Stimulated activated naive CD4-positive, alpha-beta T cell treated with Interleukin-2 at 50 U/mL for 16 hours (primary cell): ENCODE data around the gene CAMKV.
"Not testable (repeated sequence)": the region's sequence is repeated elsewhere in the genome, so short reads cannot be mapped to it uniquely, and the experiment has no call there.

Experiments used
- DNase-seq: peaks from one replicate; lab custom pipeline; 2025; lab: John Stamatoyannopoulos, UW

Gene CAMKV

GRCh38 chr3:49845694-49846093 is 24.0 kb downstream of the CAMKV start:
- DNase-seq = no peak

- no peak for DNase-seq
Observed at GRCh38 chr3:49844464-49845183, 25.1 kb downstream of the CAMKV start.

GRCh38 chr3:49842843-49843517 is 26.7 kb downstream of the CAMKV start:
- no peak for DNase-seq

GRCh38 chr3:49841806-49842205 is 27.9 kb downstream of the CAMKV start:
- DNase-seq = no peak

GRCh38 chr3:49841126-49841696 is 28.5 kb downstream of the CAMKV start:
- no peak for DNase-seq

- no peak for DNase-seq
Observed at GRCh38 chr3:49840388-49840787, 29.3 kb downstream of the CAMKV start.

GRCh38 chr3:49839193-49839809 is 30.4 kb downstream of the CAMKV start:
- DNase-seq = peak; percentile 73

- DNase-seq = no peak
Observed at GRCh38 chr3:49831341-49831740, 38.4 kb downstream of the CAMKV start.

- DNase-seq = no peak
Observed at GRCh38 chr3:49826016-49826415, 43.7 kb downstream of the CAMKV start.

- not testable (repeated sequence) for DNase-seq
Observed at GRCh38 chr3:49823131-49823530, 46.6 kb downstream of the CAMKV start.

GRCh38 chr3:49813497-49814174 is 56.1 kb downstream of the CAMKV start, which contains the start of gene UBA7:
Gene UBA7, minus strand, starts transcription at chr3:49813953. Its CDS starts 166 bp downstream, at chr3:49813787.
- DNase-seq = peak; percentile 10

GRCh38 chr3:49812916-49813496 is 56.7 kb downstream of the CAMKV start:
- no peak for DNase-seq
